DOHH2 (cell line): ENCODE results near the gene HOXA5.

Experiments used
- CTCF ChIP-seq: fragments of 200-600 bp; sonication (generic); IDR thresholded peaks from one replicate; pipeline ENCODE4 v1.5.1; 2014; ENCODE audit warnings: antibody characterized with exemption, mild to moderate bottlenecking, low read depth, low read length; ENCODE audit not compliant: poor library complexity, severe bottlenecking
- EZH2phosphoT487 ChIP-seq: fragments of 200-600 bp; sonication (generic); IDR thresholded peaks from 2 replicates; pipeline ENCODE4 v1.6.1; 2017; ENCODE audit warnings: borderline replicate concordance, mild to moderate bottlenecking, antibody characterized with exemption, low read length, moderate library complexity, mixed read lengths

- TF ChIP-seq CTCF = no peak
- no peak for TF ChIP-seq EZH2phosphoT487
These were observed 28.9 kb upstream of the HOXA5 start for GRCh38 chr7:27172315-27172774.
